HL-60 (cell line): Measurements from ENCODE around the gene VWA8.

Experiments used
- REST ChIP-seq: IDR thresholded peaks from 2 replicates; pipeline ENCODE4 v1.6.1; 2012; ENCODE audit warnings: low read depth; ENCODE audit not compliant: insufficient replicate concordance
- TF ChIP-seq, protein P1 (sequence below): IDR thresholded peaks from one replicate; pipeline ENCODE4 v1.5.1; 2011; ENCODE audit warnings: low read length, control low read depth, inconsistent platforms; ENCODE audit not compliant: insufficient read depth

DNA sequence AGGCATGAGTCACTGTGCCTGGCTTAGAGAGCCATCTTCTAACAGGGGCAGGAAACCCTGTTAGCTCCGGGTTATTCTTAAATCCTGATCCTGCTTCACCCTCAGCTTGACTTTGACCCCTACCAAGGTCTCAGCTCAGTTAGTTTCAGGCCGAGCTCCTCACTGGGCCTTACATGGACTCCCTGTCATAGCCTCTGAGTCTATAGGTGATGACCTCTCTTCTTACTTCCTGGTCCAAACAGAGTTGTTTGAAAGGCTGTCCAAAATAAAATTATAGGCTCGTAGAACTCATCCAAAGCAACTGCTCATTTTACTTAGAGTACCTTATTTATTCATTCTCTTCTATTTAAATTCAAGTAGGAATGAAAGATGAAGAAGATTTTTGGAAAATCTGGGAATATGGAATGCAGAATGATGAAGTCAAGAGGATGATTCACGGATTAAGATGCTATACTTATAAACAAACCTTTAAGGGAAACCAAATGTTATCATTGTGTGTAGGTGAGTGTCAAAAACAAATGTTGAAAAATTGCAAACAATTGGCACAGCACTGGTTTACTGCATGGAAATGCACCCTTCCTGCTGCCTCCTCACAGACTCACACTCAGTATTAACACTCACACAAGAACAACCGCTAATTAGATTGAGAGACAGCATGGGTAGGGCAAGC, 329.5 kb downstream of the VWA8 start:
- TF ChIP-seq REST: no peak
- TF ChIP-seq, protein P1, sequence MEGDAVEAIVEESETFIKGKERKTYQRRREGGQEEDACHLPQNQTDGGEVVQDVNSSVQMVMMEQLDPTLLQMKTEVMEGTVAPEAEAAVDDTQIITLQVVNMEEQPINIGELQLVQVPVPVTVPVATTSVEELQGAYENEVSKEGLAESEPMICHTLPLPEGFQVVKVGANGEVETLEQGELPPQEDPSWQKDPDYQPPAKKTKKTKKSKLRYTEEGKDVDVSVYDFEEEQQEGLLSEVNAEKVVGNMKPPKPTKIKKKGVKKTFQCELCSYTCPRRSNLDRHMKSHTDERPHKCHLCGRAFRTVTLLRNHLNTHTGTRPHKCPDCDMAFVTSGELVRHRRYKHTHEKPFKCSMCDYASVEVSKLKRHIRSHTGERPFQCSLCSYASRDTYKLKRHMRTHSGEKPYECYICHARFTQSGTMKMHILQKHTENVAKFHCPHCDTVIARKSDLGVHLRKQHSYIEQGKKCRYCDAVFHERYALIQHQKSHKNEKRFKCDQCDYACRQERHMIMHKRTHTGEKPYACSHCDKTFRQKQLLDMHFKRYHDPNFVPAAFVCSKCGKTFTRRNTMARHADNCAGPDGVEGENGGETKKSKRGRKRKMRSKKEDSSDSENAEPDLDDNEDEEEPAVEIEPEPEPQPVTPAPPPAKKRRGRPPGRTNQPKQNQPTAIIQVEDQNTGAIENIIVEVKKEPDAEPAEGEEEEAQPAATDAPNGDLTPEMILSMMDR: no peak
